Osteocyte (in vitro differentiated cells): ENCODE data around the gene KCNK4. TPM values are rescaled to one million over a fixed set of nuclear protein-coding genes. Genes with fewer than 3 reads are reported as not detected.

Source experiments
- DNase-seq: peaks from one replicate; pipeline ENCODE4 v3.0.0; 2021; ENCODE audit warnings: mixed read lengths; ENCODE audit not compliant: unreplicated experiment; ENCODE audit errors: extremely low spot score
- H3K27ac Mint-ChIP-seq: one replicate; pipeline ENCODE4 v1.8.0; 2021; ENCODE audit warnings: mild to moderate bottlenecking, mixed read lengths; ENCODE audit not compliant: unreplicated experiment
- H3K27me3 Mint-ChIP-seq: one replicate; pipeline ENCODE4 v1.8.0; 2021; ENCODE audit warnings: mixed read lengths; ENCODE audit not compliant: unreplicated experiment
- H3K36me3 Mint-ChIP-seq: one replicate; pipeline ENCODE4 v1.8.0; 2021; ENCODE audit warnings: mixed read lengths; ENCODE audit not compliant: unreplicated experiment
- H3K4me1 Mint-ChIP-seq: one replicate; pipeline ENCODE4 v1.8.0; 2021; ENCODE audit warnings: mixed read lengths; ENCODE audit not compliant: unreplicated experiment
- H3K4me3 Mint-ChIP-seq: one replicate; pipeline ENCODE4 v1.8.0; 2021; ENCODE audit warnings: mild to moderate bottlenecking, moderate library complexity, mixed read lengths; ENCODE audit not compliant: unreplicated experiment
- H3K9me3 Mint-ChIP-seq: one replicate; pipeline ENCODE4 v1.8.0; 2021; ENCODE audit warnings: mixed read lengths; ENCODE audit not compliant: unreplicated experiment
- CTCF ChIP-seq: fragments of 200-600 bp; sonication (generic); IDR thresholded peaks from 2 replicates; pipeline ENCODE4 v1.5.0; 2021; ENCODE audit warnings: antibody characterized with exemption, mild to moderate bottlenecking, moderate library complexity
- total RNA-seq: library from RNA; stranded (reverse); gene quantifications from 2 replicates; pipeline ENCODE4 v1.2.1, GENCODE V29; 2021

Gene KCNK4
- total RNA-seq, 1 donor from 2014 or later, result 0.43 TPM

GRCh38 chr11:64333556-64333955 lies 42.5 kb downstream of the KCNK4 start:
- no peak for TF ChIP-seq CTCF
- Mint-ChIP-seq H3K27ac (no peak overlapping the region), H3K9me3 (no peaks in the 10 kb centered on the region), H3K36me3 (no peaks in the 10 kb centered on the region), H3K4me3 (no peak overlapping the region), H3K4me1 (peaks cover 10% of the 10 kb centered on the region), H3K27me3 (peaks cover 4% of the 10 kb centered on the region)
- no peak for DNase-seq

GRCh38 chr11:64334764-64335735 lies 43.9 kb downstream of the KCNK4 start:
- Mint-ChIP-seq H3K27me3 (no peaks in the 10 kb centered on the region), H3K4me1 (peaks cover 10% of the 10 kb centered on the region), H3K9me3 (no peaks in the 10 kb centered on the region), H3K27ac (no peak overlapping the region), H3K4me3 (no peak overlapping the region), H3K36me3 (no peaks in the 10 kb centered on the region)
- TF ChIP-seq CTCF, result no peak
- DNase-seq, result no peak

GRCh38 chr11:64337538-64338249 lies 46.6 kb downstream of the KCNK4 start:
- Mint-ChIP-seq H3K4me1 (peaks cover 5% of the 10 kb centered on the region), H3K27ac (no peak overlapping the region), H3K9me3 (no peaks in the 10 kb centered on the region), H3K36me3 (no peaks in the 10 kb centered on the region), H3K4me3 (no peak overlapping the region), H3K27me3 (no peaks in the 10 kb centered on the region)
- no peak for DNase-seq
- TF ChIP-seq CTCF, result no peak

- Mint-ChIP-seq H3K9me3 (no peaks in the 10 kb centered on the region), H3K4me1 (peaks cover 5% of the 10 kb centered on the region), H3K27me3 (no peaks in the 10 kb centered on the region), H3K4me3 (no peak overlapping the region), H3K36me3 (no peaks in the 10 kb centered on the region), H3K27ac (no peak overlapping the region)
- DNase-seq, result no peak
- TF ChIP-seq CTCF, result no peak
Measured at GRCh38 chr11:64338716-64339115, 47.6 kb downstream of the KCNK4 start.

- Mint-ChIP-seq H3K4me1 (peaks cover 5% of the 10 kb centered on the region), H3K27me3 (no peaks in the 10 kb centered on the region), H3K4me3 (no peak overlapping the region), H3K27ac (no peak overlapping the region), H3K9me3 (no peaks in the 10 kb centered on the region), H3K36me3 (no peaks in the 10 kb centered on the region)
- no peak for TF ChIP-seq CTCF
- no peak for DNase-seq
Measured at GRCh38 chr11:64339286-64339685, 48.2 kb downstream of the KCNK4 start.
